ENCODE data around the gene LIN7C.
A peak's percentile ranks its signal among the peaks of the same experiment; 100 is the strongest.

The LIN7C gene

GRCh38 chr11:27509908-27510307 lies 3.3 kb upstream of the LIN7C start:
- no peak for DNase-seq (ENCODE audit: low read depth in 3 of 3)

DNA sequence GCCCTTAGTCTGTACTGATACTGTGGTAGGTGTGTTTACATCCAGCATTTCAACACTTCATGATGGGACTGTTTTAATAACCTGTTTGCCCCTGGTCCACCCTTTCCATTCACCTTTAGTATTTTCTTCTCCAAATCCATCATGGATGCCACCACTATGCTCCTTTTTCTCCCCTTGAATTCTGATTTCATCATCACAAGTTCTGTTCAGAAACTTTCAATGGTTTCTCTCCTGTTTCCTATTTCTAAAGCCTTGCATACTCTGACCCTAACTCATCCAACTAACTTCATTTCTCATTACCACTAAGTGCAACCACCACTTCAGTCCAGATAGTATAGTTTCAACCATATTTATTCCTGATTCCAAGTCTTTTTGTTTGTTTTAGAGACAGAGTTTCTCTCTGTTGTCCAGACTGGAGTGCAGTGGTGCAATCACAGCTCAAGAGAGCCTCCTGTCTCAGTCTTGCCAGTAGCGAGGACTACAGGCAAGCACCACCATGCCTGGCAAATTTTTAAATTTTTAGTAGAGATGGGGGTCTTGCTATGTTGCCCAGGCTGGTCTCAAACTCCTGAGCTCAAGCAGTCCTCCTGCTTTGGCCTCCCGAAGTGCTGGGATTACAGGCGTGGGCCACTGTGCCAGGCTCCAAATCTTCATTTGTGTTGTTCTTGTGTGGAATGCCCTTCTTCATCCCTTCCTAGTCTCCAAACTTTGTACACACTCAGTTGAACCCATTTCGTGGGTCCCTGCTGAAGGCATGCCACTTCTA lies 1.2 kb upstream of the LIN7C start:
- no peak for DNase-seq (ENCODE audit: low read depth in 3 of 3)

- DNase-seq (ENCODE audit: low read depth in 3 of 3) = no peak
Observed at GRCh38 chr11:27505781-27506180, 788 bp downstream of the LIN7C start.

DNA sequence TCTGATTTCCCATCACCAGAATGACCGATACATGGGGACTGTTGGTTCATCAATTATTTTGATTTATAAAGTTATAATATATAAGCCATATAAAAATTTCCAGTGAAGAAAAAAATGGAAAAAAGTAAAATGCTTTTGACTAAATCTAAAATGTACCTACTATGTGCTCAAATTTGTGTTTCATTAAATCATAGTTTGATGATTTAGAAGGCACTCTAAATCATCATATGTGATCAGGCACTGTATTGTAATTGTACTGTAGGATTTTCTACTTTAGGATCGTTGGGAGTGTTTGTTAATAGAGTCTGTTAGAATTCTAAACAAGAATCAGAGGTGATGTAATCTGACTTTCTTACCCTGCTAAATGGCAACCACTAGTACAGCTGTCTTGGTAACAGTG lies 2.4 kb downstream of the LIN7C start:
- DNase-seq (ENCODE audit: low read depth in 3 of 3) = no peak

DNA sequence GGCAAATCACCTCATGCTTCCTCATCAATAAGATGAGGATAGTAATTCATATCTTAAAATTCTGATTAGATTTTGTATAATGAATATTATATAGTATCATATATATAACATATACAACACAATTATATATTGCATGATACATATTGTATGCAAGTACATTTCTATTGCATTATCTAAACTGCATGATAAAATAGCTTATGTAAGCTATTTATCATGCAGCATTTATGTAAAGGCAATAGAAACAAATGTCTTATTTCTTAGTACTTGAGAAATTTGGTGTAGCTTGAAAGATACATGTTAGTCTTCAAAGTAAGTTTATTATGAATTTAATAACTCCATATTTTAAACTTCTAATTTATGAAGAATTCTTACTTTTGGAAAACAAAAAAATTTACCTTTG lies 5.5 kb downstream of the LIN7C start:
- no peak for DNase-seq (ENCODE audit: low read depth in 3 of 3)

DNA sequence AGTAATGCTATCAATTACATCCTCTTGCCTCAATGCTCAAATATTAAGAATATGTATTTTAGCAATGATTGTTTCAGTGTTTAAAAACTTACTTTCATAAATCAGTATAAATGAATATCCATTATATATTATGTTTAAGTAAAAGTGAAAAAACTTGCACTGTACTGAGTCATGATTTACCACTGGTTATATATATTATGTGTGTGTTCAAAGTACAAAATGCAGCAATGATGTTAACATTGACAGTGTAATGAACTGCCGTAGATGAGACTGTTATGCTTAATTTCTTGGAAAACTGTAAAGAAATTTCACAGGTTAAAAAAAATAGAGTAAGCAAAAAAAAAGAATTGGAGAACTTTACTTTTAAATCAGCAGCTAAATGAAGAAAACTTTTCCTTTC lies 8.7 kb downstream of the LIN7C start:
- DNase-seq (ENCODE audit: low read depth in 3 of 3) = no peak

- DNase-seq (ENCODE audit: low read depth in 3 of 3) = no peak
Observed at GRCh38 chr11:27497284-27497866, 9.2 kb downstream of the LIN7C start.

DNA sequence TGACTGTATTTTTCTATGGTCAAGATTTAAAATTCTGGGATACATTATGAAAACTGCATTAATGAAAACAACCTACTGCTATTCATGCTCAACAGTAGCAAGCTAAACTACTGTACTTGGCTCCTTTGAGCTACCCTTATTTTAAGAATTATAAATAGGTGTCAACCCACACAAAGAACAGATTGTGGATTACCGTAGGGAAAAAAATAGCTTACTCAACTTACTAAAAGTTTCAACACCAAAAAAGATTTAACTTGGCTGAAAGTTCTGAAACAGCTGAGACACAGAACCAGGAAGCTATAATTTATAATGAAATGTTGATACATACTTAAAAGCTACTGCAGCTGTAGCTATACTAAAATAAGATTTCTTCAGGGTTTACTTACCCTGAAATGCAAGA lies 10.1 kb downstream of the LIN7C start:
- no peak for DNase-seq (ENCODE audit: low read depth in 3 of 3)

- no peak for DNase-seq (ENCODE audit: low read depth in 3 of 3)
Observed at GRCh38 chr11:27495710-27496300, 10.8 kb downstream of the LIN7C start.

- DNase-seq (ENCODE audit: low read depth in 3 of 3) = no peak
Observed at GRCh38 chr11:27489092-27489491, 17.5 kb downstream of the LIN7C start.

GRCh38 chr11:27487706-27488105 lies 18.9 kb downstream of the LIN7C start:
- no peak for DNase-seq (ENCODE audit: low read depth in 3 of 3)

DNA sequence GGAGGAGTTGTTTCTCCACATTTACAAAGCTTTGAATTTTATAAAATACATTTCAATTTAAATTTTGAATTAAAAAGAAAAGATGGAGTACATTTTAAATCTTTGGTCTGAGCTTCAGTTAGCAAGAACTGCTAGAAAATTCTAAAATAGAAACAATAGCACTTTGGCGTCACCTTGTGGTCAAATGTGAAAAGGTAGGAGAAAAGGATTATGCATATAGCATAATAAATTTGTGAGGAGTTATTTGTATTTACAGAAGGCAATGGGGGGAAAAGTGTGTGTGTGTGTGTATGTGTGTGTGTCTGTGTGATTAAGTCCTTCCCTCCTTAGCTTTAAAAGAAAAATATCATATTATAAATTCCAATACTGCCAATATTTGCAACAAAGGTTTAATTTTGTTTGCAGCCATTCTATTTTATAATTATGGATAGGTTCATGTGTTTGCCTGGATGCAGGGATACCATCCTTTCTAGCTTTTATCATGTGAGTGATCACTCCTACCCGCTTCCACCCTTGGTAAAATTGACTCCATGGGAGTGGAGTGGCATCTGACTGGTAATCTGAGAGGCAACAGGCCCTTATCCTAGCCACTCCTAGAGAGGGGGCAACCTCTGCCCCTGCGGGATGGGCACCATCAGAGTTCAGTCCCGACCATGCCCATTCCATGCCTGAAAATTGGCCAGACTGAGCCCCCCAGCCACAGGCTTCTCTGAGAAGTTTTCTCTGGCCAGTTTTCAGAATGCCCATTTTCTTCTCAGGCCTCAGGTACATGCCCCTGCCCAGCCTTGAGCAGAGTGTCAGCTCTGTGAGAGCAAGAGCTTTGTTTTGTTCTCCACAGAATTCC lies 20.4 kb downstream of the LIN7C start:
- peak in 1 of 3 experiments; percentile 18 for DNase-seq (ENCODE audit: low read depth in 3 of 3)

GRCh38 chr11:27482793-27483192 lies 23.8 kb downstream of the LIN7C start:
- DNase-seq (ENCODE audit: low read depth in 3 of 3) = no peak

- DNase-seq (ENCODE audit: low read depth in 3 of 3) = no peak
Observed at GRCh38 chr11:27481992-27482391, 24.6 kb downstream of the LIN7C start.

DNA sequence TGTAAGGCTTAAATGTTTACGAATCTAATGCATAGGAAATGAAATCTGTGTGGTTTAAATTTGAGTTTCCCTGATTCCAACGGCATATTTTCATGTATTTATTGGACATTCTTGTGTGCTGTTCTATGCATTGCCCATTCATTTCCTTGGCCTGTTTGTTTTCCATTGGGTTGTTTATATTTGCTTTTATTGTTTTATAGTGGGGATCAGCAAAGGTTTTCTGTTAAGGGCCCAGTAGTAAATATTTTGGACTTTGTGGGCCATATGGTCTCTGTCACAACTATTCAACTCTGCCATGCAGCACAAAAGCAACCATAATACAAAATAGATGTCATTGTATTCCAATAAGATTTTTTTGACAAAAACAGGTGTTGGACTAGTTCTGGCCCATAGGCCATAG lies 28.7 kb downstream of the LIN7C start:
- DNase-seq (ENCODE audit: low read depth in 3 of 3) = no peak

DNA sequence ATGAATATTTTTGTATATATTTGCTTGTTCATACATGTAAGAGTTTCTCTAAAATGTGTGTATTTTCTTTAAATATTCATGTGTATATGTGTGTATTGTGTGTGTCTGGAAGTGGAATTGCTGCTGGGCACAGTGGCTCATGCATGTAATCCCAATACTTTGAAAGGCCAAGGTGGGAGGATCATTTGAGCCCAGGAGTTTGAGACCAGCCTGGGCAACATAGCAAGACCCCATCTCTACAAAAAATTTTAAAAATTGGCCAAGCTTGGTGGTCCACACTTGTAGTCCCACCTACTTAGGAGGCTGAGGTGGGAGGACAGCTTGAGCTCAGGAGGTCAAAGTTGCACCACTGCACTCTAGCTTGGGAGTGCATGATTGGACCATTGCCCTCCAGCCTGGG lies 29.3 kb downstream of the LIN7C start:
- no peak for DNase-seq (ENCODE audit: low read depth in 3 of 3)

DNA sequence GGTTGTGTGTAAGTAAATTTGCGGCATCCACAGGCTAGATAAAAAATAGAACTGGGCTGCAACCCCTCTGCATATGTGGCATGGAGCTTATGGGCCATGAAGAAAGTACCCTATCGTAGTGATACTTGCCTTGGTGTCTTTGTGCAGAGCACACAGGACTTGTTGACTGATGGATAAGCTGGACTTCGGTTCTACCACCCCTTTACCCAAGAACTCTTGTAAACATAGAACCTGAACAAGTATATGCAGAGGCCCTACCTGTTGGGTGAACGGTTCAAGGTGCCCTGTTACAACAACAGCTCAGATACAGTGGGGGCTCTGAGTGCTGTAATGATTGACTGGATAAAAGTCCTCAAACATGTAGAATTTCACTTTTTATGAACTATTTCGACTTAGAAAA lies 30.9 kb downstream of the LIN7C start:
- DNase-seq (ENCODE audit: low read depth in 3 of 3) = no peak

DNA sequence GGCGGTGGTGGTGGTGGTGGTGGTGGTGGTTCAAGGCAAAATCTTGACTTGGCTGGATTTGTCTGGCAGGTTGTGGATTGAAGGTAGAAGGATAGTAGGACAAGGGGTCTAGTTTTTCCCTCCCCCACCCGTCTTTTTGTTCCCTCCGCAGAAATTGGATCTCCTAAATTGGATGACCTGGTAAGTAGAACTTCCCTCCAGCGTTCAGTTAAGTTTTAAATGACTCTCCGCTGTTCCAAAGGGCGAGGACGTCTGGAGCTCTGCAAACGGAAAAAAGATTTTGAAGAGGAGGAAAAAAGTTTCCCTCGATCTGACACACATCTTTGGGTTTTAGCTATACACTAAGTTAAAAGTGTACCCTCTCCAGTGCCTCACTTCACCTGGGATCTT lies 33.6 kb downstream of the LIN7C start:
- no peak for DNase-seq (ENCODE audit: low read depth in 3 of 3)

- DNase-seq (ENCODE audit: low read depth in 3 of 3) = peak; percentile 26 to 52 (median 45)
Observed at GRCh38 chr11:27472398-27473016, 34.1 kb downstream of the LIN7C start, which contains the start of gene LGR4. LGR4 (minus strand) TSS chr11:27472790; CDS start chr11:27472302, 488 bp downstream.

- DNase-seq (ENCODE audit: low read depth in 3 of 3) = peak in 1 of 3 experiments; percentile 7
Observed at GRCh38 chr11:27471589-27472397, 34.8 kb downstream of the LIN7C start.
